ENCODE measurements around the gene PDE6B.

Gene PDE6B

GRCh38 chr4:612749-613125, 12.6 kb upstream of the PDE6B start:
- Histone ChIP-seq H3K4me3 (ENCODE audit: low read depth in 1 of 2, low read length in 2 of 2) (no peak overlapping the region), H3K4me1 (ENCODE audit: control insufficient read depth in 1 of 2, insufficient read depth in 2 of 2, low read length in 2 of 2) (peaks cover 6 to 15% of the 10 kb centered on the region in 2 donors), H3K36me3 (ENCODE audit: control insufficient read depth in 1 of 2, insufficient read depth in 2 of 2, low read length in 2 of 2) (no peaks in the 10 kb centered on the region), H3K27ac (ENCODE audit: low read depth, low read length) (no peak overlapping the region), H3K27me3 (ENCODE audit: control insufficient read depth in 1 of 2, insufficient read depth in 2 of 2, low read length in 2 of 2) (no peaks in the 10 kb centered on the region), H3K9me3 (ENCODE audit: control insufficient read depth in 1 of 2, low read length in 2 of 2) (no peaks in the 10 kb centered on the region), H3K9ac (ENCODE audit: low read depth in 1 of 2, low read length in 2 of 2) (no peak overlapping the region)

DNA sequence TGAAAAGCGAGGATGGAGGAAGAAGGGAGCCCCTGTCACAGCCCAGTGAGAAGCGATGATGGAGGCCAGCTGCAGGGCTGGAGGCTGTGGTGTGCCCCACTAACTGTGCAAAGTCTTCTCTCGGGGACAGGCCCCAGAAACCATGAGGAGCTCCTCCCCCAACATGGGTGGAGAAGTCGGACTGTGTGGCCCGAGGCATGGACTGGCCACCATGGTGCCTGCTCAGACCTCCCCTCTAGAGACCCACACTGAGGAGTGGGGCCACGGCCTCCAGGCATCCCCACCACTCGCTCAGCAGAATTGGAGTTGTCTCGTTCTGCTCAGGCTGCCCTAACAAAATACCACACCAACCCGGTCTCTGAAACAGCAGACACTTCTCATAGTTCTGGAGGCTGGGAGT, 12.2 kb upstream of the PDE6B start:
- H3K27ac ChIP-seq (ENCODE audit: low read depth, low read length): no peak overlapping the region
- peaks cover 6 to 15% of the 10 kb centered on the region in 2 donors for H3K4me1 ChIP-seq (ENCODE audit: control insufficient read depth in 1 of 2, insufficient read depth in 2 of 2, low read length in 2 of 2)
- H3K9me3 ChIP-seq (ENCODE audit: control insufficient read depth in 1 of 2, low read length in 2 of 2): no peaks in the 10 kb centered on the region
- no peaks in the 10 kb centered on the region for H3K27me3 ChIP-seq (ENCODE audit: control insufficient read depth in 1 of 2, insufficient read depth in 2 of 2, low read length in 2 of 2)
- no peak overlapping the region for H3K4me3 ChIP-seq (ENCODE audit: low read depth in 1 of 2, low read length in 2 of 2)
- H3K9ac ChIP-seq (ENCODE audit: low read depth in 1 of 2, low read length in 2 of 2): no peak overlapping the region
- H3K36me3 ChIP-seq (ENCODE audit: control insufficient read depth in 1 of 2, insufficient read depth in 2 of 2, low read length in 2 of 2): no peaks in the 10 kb centered on the region

GRCh38 chr4:616091-616490, 9.3 kb upstream of the PDE6B start:
- no peaks in the 10 kb centered on the region for H3K36me3 ChIP-seq (ENCODE audit: control insufficient read depth in 1 of 2, insufficient read depth in 2 of 2, low read length in 2 of 2)
- no peak overlapping the region for H3K9ac ChIP-seq (ENCODE audit: low read depth in 1 of 2, low read length in 2 of 2)
- H3K27me3 ChIP-seq (ENCODE audit: control insufficient read depth in 1 of 2, insufficient read depth in 2 of 2, low read length in 2 of 2): no peaks in the 10 kb centered on the region
- no peaks in the 10 kb centered on the region for H3K9me3 ChIP-seq (ENCODE audit: control insufficient read depth in 1 of 2, low read length in 2 of 2)
- no peak overlapping the region for H3K4me3 ChIP-seq (ENCODE audit: low read depth in 1 of 2, low read length in 2 of 2)
- peaks cover 0 to 9% of the 10 kb centered on the region in 2 donors for H3K4me1 ChIP-seq (ENCODE audit: control insufficient read depth in 1 of 2, insufficient read depth in 2 of 2, low read length in 2 of 2)
- H3K27ac ChIP-seq (ENCODE audit: low read depth, low read length): no peak overlapping the region

GRCh38 chr4:616911-617643, 8.3 kb upstream of the PDE6B start:
- no peaks in the 10 kb centered on the region for H3K9me3 ChIP-seq (ENCODE audit: control insufficient read depth in 1 of 2, low read length in 2 of 2)
- no peak overlapping the region for H3K27ac ChIP-seq (ENCODE audit: low read depth, low read length)
- H3K4me1 ChIP-seq (ENCODE audit: control insufficient read depth in 1 of 2, insufficient read depth in 2 of 2, low read length in 2 of 2): peaks cover 0 to under 1% of the 10 kb centered on the region in 2 donors
- no peak overlapping the region for H3K4me3 ChIP-seq (ENCODE audit: low read depth in 1 of 2, low read length in 2 of 2)
- H3K36me3 ChIP-seq (ENCODE audit: control insufficient read depth in 1 of 2, insufficient read depth in 2 of 2, low read length in 2 of 2): no peaks in the 10 kb centered on the region
- H3K27me3 ChIP-seq (ENCODE audit: control insufficient read depth in 1 of 2, insufficient read depth in 2 of 2, low read length in 2 of 2): no peaks in the 10 kb centered on the region
- no peak overlapping the region for H3K9ac ChIP-seq (ENCODE audit: low read depth in 1 of 2, low read length in 2 of 2)

DNA sequence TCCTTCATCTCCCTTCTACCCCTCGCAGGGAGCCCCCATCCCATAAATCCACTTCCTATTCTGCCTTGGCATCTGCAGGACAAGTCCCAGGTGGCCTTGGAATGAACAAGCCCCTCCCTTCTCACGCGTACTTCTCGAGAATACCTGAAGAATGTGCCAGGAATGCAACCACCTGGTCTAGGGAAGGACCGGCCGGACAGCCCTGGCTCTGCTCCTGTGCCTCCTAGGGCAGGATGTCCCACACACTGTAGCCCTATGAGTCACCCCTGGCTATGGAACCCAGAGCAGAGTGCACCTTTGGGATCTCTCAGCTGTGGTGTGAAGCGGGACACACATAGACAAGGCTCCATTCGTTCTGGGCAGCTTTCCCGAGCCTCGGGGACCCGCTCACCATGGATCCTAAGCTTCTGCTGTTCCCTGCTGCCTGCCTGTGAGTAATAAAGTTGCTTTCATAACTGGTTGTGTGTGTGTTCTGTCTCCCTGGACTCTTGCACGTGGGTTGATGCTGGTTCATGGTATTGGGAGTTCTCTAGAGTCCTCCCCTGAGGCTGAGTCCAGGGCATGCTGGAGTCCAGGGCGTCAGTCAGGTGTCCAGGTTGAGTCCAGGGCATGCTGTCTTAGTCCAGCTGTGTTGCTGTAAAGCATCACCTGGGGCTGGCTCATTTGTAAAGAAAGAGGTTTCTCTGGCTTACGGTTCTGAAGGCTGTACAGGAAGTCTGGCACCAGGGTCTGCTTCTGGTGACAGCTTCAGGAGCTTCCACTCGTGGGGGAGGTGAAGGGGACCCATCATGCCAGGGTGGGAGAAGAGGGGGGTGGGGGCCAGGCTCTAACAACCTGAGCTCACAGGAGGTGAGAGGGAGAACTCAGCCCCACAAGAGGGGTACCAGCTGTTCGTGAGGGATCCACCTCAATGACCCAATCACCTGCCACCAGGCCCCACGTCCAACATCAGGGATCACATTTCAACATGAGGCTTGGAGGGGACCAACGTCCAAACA, 7.4 kb upstream of the PDE6B start:
- H3K9ac ChIP-seq (ENCODE audit: low read depth in 1 of 2, low read length in 2 of 2): no peak overlapping the region
- no peaks in the 10 kb centered on the region for H3K36me3 ChIP-seq (ENCODE audit: control insufficient read depth in 1 of 2, insufficient read depth in 2 of 2, low read length in 2 of 2)
- no peak overlapping the region for H3K27ac ChIP-seq (ENCODE audit: low read depth, low read length)
- H3K4me3 ChIP-seq (ENCODE audit: low read depth in 1 of 2, low read length in 2 of 2): no peak overlapping the region
- H3K27me3 ChIP-seq (ENCODE audit: control insufficient read depth in 1 of 2, insufficient read depth in 2 of 2, low read length in 2 of 2): no peaks in the 10 kb centered on the region
- H3K4me1 ChIP-seq (ENCODE audit: control insufficient read depth in 1 of 2, insufficient read depth in 2 of 2, low read length in 2 of 2): no peaks in the 10 kb centered on the region
- H3K9me3 ChIP-seq (ENCODE audit: control insufficient read depth in 1 of 2, low read length in 2 of 2): no peaks in the 10 kb centered on the region

- no peaks in the 10 kb centered on the region for H3K4me1 ChIP-seq (ENCODE audit: control insufficient read depth in 1 of 2, insufficient read depth in 2 of 2, low read length in 2 of 2)
- no peaks in the 10 kb centered on the region for H3K27me3 ChIP-seq (ENCODE audit: control insufficient read depth in 1 of 2, insufficient read depth in 2 of 2, low read length in 2 of 2)
- no peak overlapping the region for H3K9ac ChIP-seq (ENCODE audit: low read depth in 1 of 2, low read length in 2 of 2)
- H3K4me3 ChIP-seq (ENCODE audit: low read depth in 1 of 2, low read length in 2 of 2): no peak overlapping the region
- no peaks in the 10 kb centered on the region for H3K36me3 ChIP-seq (ENCODE audit: control insufficient read depth in 1 of 2, insufficient read depth in 2 of 2, low read length in 2 of 2)
- no peak overlapping the region for H3K27ac ChIP-seq (ENCODE audit: low read depth, low read length)
- H3K9me3 ChIP-seq (ENCODE audit: control insufficient read depth in 1 of 2, low read length in 2 of 2): no peaks in the 10 kb centered on the region
Measured at GRCh38 chr4:620201-620600, 5.2 kb upstream of the PDE6B start.

DNA sequence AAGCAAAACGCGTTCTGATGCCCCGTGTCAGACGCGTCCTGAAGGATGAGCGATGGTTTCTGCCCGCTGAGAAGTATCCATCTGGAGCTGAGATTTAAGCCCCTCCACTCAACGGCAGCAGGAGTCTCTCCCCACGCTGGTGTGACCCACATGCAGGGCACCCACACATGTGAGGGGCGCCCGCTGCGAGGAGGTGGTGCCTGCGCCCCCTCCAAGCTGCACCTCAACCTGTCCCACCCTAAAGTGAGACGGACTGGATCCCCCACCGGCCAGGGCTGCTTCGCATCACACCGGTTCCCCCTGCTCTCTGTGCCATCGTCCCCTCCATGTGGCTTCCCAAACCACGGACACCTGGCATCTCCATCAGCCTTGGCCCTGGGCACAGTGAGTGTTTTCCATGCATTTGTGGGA, 4.5 kb upstream of the PDE6B start:
- no peak overlapping the region for H3K4me3 ChIP-seq (ENCODE audit: low read depth in 1 of 2, low read length in 2 of 2)
- H3K9ac ChIP-seq (ENCODE audit: low read depth in 1 of 2, low read length in 2 of 2): no peak overlapping the region
- H3K36me3 ChIP-seq (ENCODE audit: control insufficient read depth in 1 of 2, insufficient read depth in 2 of 2, low read length in 2 of 2): no peaks in the 10 kb centered on the region
- H3K27me3 ChIP-seq (ENCODE audit: control insufficient read depth in 1 of 2, insufficient read depth in 2 of 2, low read length in 2 of 2): no peaks in the 10 kb centered on the region
- no peaks in the 10 kb centered on the region for H3K4me1 ChIP-seq (ENCODE audit: control insufficient read depth in 1 of 2, insufficient read depth in 2 of 2, low read length in 2 of 2)
- H3K27ac ChIP-seq (ENCODE audit: low read depth, low read length): no peak overlapping the region
- H3K9me3 ChIP-seq (ENCODE audit: control insufficient read depth in 1 of 2, low read length in 2 of 2): no peaks in the 10 kb centered on the region

DNA sequence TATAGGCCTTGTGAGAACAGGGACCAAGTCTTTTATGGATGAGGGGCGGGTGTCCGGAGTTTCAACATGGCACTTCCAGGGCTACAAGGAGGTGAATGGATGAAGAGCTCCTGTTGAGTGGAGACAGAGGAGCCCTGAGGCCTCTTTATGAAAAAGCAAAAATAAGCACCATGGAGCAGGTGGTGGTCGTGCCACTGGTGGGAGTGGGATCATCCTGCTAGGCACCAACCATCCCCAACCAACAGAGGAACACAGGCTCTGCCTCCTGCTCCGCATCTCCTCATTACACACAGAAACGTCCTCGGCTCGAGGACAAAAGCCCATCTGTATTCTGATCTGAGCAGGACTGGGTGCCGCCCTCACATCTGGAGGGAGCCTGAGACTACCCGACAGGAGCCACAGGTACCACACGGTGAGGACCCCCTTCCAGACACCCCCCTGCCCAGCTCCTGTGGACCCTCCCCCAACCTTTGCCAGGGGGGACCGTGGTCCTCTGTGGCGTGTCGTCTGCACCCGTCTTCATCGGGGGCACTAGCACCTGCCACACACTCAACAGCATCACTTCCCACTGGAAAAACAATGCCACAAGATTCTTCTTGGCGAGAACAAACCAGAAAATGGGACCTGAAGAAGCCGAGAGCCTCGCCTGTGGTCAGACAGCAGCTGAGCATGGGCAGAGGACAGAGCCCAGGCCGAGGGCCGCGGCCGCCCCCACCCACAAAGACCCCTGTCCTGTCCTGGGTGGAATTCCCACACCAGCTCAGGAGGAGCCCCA, 3.9 kb upstream of the PDE6B start:
- no peaks in the 10 kb centered on the region for H3K27me3 ChIP-seq (ENCODE audit: control insufficient read depth in 1 of 2, insufficient read depth in 2 of 2, low read length in 2 of 2)
- no peak overlapping the region for H3K9ac ChIP-seq (ENCODE audit: low read depth in 1 of 2, low read length in 2 of 2)
- H3K36me3 ChIP-seq (ENCODE audit: control insufficient read depth in 1 of 2, insufficient read depth in 2 of 2, low read length in 2 of 2): no peaks in the 10 kb centered on the region
- no peaks in the 10 kb centered on the region for H3K9me3 ChIP-seq (ENCODE audit: control insufficient read depth in 1 of 2, low read length in 2 of 2)
- H3K4me1 ChIP-seq (ENCODE audit: control insufficient read depth in 1 of 2, insufficient read depth in 2 of 2, low read length in 2 of 2): no peaks in the 10 kb centered on the region
- no peak overlapping the region for H3K27ac ChIP-seq (ENCODE audit: low read depth, low read length)
- no peak overlapping the region for H3K4me3 ChIP-seq (ENCODE audit: low read depth in 1 of 2, low read length in 2 of 2)

- no peak overlapping the region for H3K4me3 ChIP-seq (ENCODE audit: low read depth in 1 of 2, low read length in 2 of 2)
- H3K27ac ChIP-seq (ENCODE audit: low read depth, low read length): no peak overlapping the region
- no peaks in the 10 kb centered on the region for H3K36me3 ChIP-seq (ENCODE audit: control insufficient read depth in 1 of 2, insufficient read depth in 2 of 2, low read length in 2 of 2)
- H3K4me1 ChIP-seq (ENCODE audit: control insufficient read depth in 1 of 2, insufficient read depth in 2 of 2, low read length in 2 of 2): no peaks in the 10 kb centered on the region
- no peaks in the 10 kb centered on the region for H3K9me3 ChIP-seq (ENCODE audit: control insufficient read depth in 1 of 2, low read length in 2 of 2)
- H3K27me3 ChIP-seq (ENCODE audit: control insufficient read depth in 1 of 2, insufficient read depth in 2 of 2, low read length in 2 of 2): no peaks in the 10 kb centered on the region
- H3K9ac ChIP-seq (ENCODE audit: low read depth in 1 of 2, low read length in 2 of 2): no peak overlapping the region
Measured at GRCh38 chr4:622071-622995, 3.0 kb upstream of the PDE6B start.

Measured in duodenal mucosa (tissue), 2 donors.